ENCODE measurements around the gene WASL. TPM values are rescaled to one million over a fixed set of nuclear protein-coding genes. Genes with fewer than 3 reads are reported as not detected.

Gene WASL
- total RNA-seq, 1 experiment from 2014 or later: 39.3 TPM

GRCh38 chr7:123741940-123742339, 6.9 kb downstream of the WASL start:
- no peaks in the 10 kb centered on the region for H4K20me1 ChIP-seq (ENCODE audit: control insufficient read depth, insufficient read depth, insufficient read length)
- no peak overlapping the region for H3K4me3 Mint-ChIP-seq
- H2BK15ac ChIP-seq (ENCODE audit: low read depth, low read length): no peak overlapping the region

More at GRCh38 chr7:123741940-123742339, 6.9 kb downstream of the WASL start:
- no peaks in the 10 kb centered on the region for H3K9me3 ChIP-seq (ENCODE audit: control insufficient read depth, low read depth, low read length)
- H4K5ac ChIP-seq (ENCODE audit: insufficient read length, low read depth, low read length): no peak overlapping the region
- H3K4me1 ChIP-seq (ENCODE audit: insufficient read depth, low read length): peaks cover 4% of the 10 kb centered on the region; the same call in 1 of the 2 replicates
- H3K14ac ChIP-seq (ENCODE audit: insufficient read depth, low read length): no peak overlapping the region
- H3K23me2 ChIP-seq (ENCODE audit: insufficient read length, low read depth, low read length, poor library complexity, severe bottlenecking): peaks cover under 1% of the 10 kb centered on the region
- no peak overlapping the region for H2AK5ac ChIP-seq (ENCODE audit: insufficient read length, low read length)
- no peak overlapping the region for H2BK12ac ChIP-seq (ENCODE audit: insufficient read length, low read depth, low read length)
- no peaks in the 10 kb centered on the region for H3K79me1 ChIP-seq (ENCODE audit: insufficient read depth, low read depth, low read length, poor library complexity, severe bottlenecking)
- H3T11ph ChIP-seq (ENCODE audit: low read length): no peak overlapping the region
- H3K79me2 ChIP-seq (ENCODE audit: insufficient read depth, low read length): peaks cover 49% of the 10 kb centered on the region; the same call in 1 of the 2 replicates
- no peak overlapping the region for H2BK120ac ChIP-seq (ENCODE audit: low read depth, low read length, poor library complexity, severe bottlenecking)
- no peak overlapping the region for H2BK5ac ChIP-seq (ENCODE audit: insufficient read length, low read length)
- Mint-ChIP-seq H3K27me3 (ENCODE audit: low read depth) (no peaks in the 10 kb centered on the region), H3K4me1 (peaks cover 46 to 49% of the 10 kb centered on the region in 2 experiments), H3K36me3 (ENCODE audit: insufficient read depth in 1 of 3, low read depth in 3 of 3) (peaks cover 0 to under 1% (median 0%) of the 10 kb centered on the region in 3 experiments; a peak in 1 of 7 replicates), H3K27ac (no peak overlapping the region), H3K9me3 (no peaks in the 10 kb centered on the region)
- H3K27ac ChIP-seq (ENCODE audit: insufficient read length, low read depth, low read length): no peak overlapping the region
- no peak overlapping the region for H4K91ac ChIP-seq (ENCODE audit: insufficient read length, low read depth, low read length)
- no peak for TF ChIP-seq CTCF (conservative IDR thresholded peaks at IDR 0.05)
- no peak overlapping the region for H3K23ac ChIP-seq (ENCODE audit: insufficient read length, low read depth, low read length)
- H3K56ac ChIP-seq (ENCODE audit: insufficient read length, low read depth, low read length): no peak overlapping the region
- H3K4ac ChIP-seq (ENCODE audit: low read depth, low read length): no peak overlapping the region
- H3K18ac ChIP-seq (ENCODE audit: insufficient read length, low read depth, low read length): no peak overlapping the region
- H3K9ac ChIP-seq (ENCODE audit: extremely low read depth, insufficient read length, low read length): no peak overlapping the region
- no peak overlapping the region for H2BK20ac ChIP-seq (ENCODE audit: low read depth, low read length, poor library complexity, severe bottlenecking)
- no peaks in the 10 kb centered on the region for H3K27me3 ChIP-seq (ENCODE audit: insufficient read depth, low read length)
- no peak overlapping the region for H3K4me2 ChIP-seq (ENCODE audit: insufficient read depth, insufficient read length, low read length)
- DNase-seq: no peak
- H4K8ac ChIP-seq (replicated peaks; ENCODE audit: insufficient read length, low read depth, low read length): no peak overlapping the region
- no peak overlapping the region for H2AFZ ChIP-seq (ENCODE audit: low read length)
